ENCODE results near the gene CD44.

The CD44 gene

GRCh38 chr11:35178873-35179272 is 39.9 kb downstream of the CD44 start:
- Histone ChIP-seq H3K4me3 (ENCODE audit: low read depth, low read length) (no peak overlapping the region), H3K4me1 (no peaks in the 10 kb centered on the region), H3K9me3 (no peaks in the 10 kb centered on the region), H3K27me3 (no peaks in the 10 kb centered on the region), H3K36me3 (no peaks in the 10 kb centered on the region)
- no peak for DNase-seq
- no peak for TF ChIP-seq CTCF (IDR thresholded peaks at IDR 0.05; ENCODE audit: low read depth, low read length)

- TF ChIP-seq CTCF (IDR thresholded peaks at IDR 0.05; ENCODE audit: low read depth, low read length), result no peak
- no peaks in the 10 kb centered on the region for H3K9me3 ChIP-seq
- H3K4me3 ChIP-seq (ENCODE audit: low read depth, low read length), result no peak overlapping the region
- H3K27me3 ChIP-seq, result no peaks in the 10 kb centered on the region
- H3K4me1 ChIP-seq, result no peaks in the 10 kb centered on the region
- DNase-seq, result no peak
- H3K36me3 ChIP-seq, result no peaks in the 10 kb centered on the region
These were observed 40.6 kb downstream of the CD44 start for GRCh38 chr11:35179466-35180135.

GRCh38 chr11:35180317-35181233 is 41.6 kb downstream of the CD44 start:
- Histone ChIP-seq H3K9me3 (no peaks in the 10 kb centered on the region), H3K36me3 (no peaks in the 10 kb centered on the region), H3K27me3 (no peaks in the 10 kb centered on the region), H3K4me3 (ENCODE audit: low read depth, low read length) (no peak overlapping the region), H3K4me1 (no peaks in the 10 kb centered on the region)
- no peak for DNase-seq
- no peak for TF ChIP-seq CTCF (IDR thresholded peaks at IDR 0.05; ENCODE audit: low read depth, low read length)

- no peak for TF ChIP-seq CTCF (IDR thresholded peaks at IDR 0.05; ENCODE audit: low read depth, low read length)
- H3K4me3 ChIP-seq (ENCODE audit: low read depth, low read length), result no peak overlapping the region
- H3K36me3 ChIP-seq, result no peaks in the 10 kb centered on the region
- DNase-seq, result no peak
- no peaks in the 10 kb centered on the region for H3K27me3 ChIP-seq
- no peaks in the 10 kb centered on the region for H3K4me1 ChIP-seq
- H3K9me3 ChIP-seq, result no peaks in the 10 kb centered on the region
These were observed 43.5 kb downstream of the CD44 start for GRCh38 chr11:35182317-35182939.

- DNase-seq, result no peak
- Histone ChIP-seq H3K4me1 (no peaks in the 10 kb centered on the region), H3K9me3 (no peaks in the 10 kb centered on the region), H3K27me3 (no peaks in the 10 kb centered on the region), H3K4me3 (ENCODE audit: low read depth, low read length) (no peak overlapping the region), H3K36me3 (no peaks in the 10 kb centered on the region)
- no peak for TF ChIP-seq CTCF (IDR thresholded peaks at IDR 0.05; ENCODE audit: low read depth, low read length)
These were observed 44.5 kb downstream of the CD44 start for GRCh38 chr11:35183326-35183925.
